T-helper 2 cell treated with Interferon-gamma antibody and Interleukin-4, amounts not matched to agents 100 ng/mL and 5 ng/mL, for 36 hours (primary cell): ENCODE results near the gene ZNF629. TPM values are rescaled to one million over a fixed set of nuclear protein-coding genes. Genes with fewer than 3 reads are reported as not detected.

Experiments
- intact Hi-C: fragments of 100-400 bp; cut with micrococcal nuclease; formaldehyde crosslinking; loops from one replicate; pipeline ENCODE4 v1.15.1; 2023
- total RNA-seq: library from RNA; stranded (reverse); gene quantifications from 2 replicates; pipeline ENCODE4 v1.2.3, GENCODE V29; 2022

Gene ZNF629
- total RNA-seq, 1 donor from 2014 or later = 0.25 TPM

GRCh38 chr16:30750201-30750600 is 36.8 kb downstream of the ZNF629 start:
- intact Hi-C loops = no loop called here

GRCh38 chr16:30748634-30749445 is 38.2 kb downstream of the ZNF629 start:
- intact Hi-C loops = loop anchor here (1.0 to 2.0 kb wide), 2 partner anchors 13 to 174 kb away; partner anchors contain the start of genes CFAP119, FBXL19 and RNF40

- intact Hi-C loops = loop anchor here (1.0 to 2.0 kb wide), 2 partner anchors 14 to 175 kb away; partner anchors contain the start of genes CFAP119, FBXL19 and RNF40
Measured at GRCh38 chr16:30747799-30748633, 39.0 kb downstream of the ZNF629 start, which contains the start of gene PHKG2. Gene PHKG2 (plus strand): TSS chr16:30748425. CDS start chr16:30748821, 396 bp downstream.

- intact Hi-C loops = no loop called here
Measured at GRCh38 chr16:30747331-30747730, 39.7 kb downstream of the ZNF629 start.

GRCh38 chr16:30746638-30747175 is 40.3 kb downstream of the ZNF629 start:
- intact Hi-C loops = no loop called here

GRCh38 chr16:30745082-30745481 is 41.9 kb downstream of the ZNF629 start:
- intact Hi-C loops = no loop called here

- intact Hi-C loops = no loop called here
Measured at GRCh38 chr16:30744183-30744582, 42.8 kb downstream of the ZNF629 start.

- intact Hi-C loops = no loop called here
Measured at GRCh38 chr16:30743716-30744115, 43.3 kb downstream of the ZNF629 start.

- intact Hi-C loops = no loop called here
Measured at GRCh38 chr16:30741461-30741914, 45.5 kb downstream of the ZNF629 start.

- intact Hi-C loops = no loop called here
Measured at GRCh38 chr16:30740364-30741251, 46.4 kb downstream of the ZNF629 start.

GRCh38 chr16:30738984-30739951 is 47.7 kb downstream of the ZNF629 start:
- intact Hi-C loops = no loop called here

- intact Hi-C loops = no loop called here
Measured at GRCh38 chr16:30737794-30738648, 49.0 kb downstream of the ZNF629 start.

GRCh38 chr16:30736995-30737793 is 49.8 kb downstream of the ZNF629 start:
- intact Hi-C loops = no loop called here

- intact Hi-C loops = no loop called here
Measured at GRCh38 chr16:30731411-30731810, 55.6 kb downstream of the ZNF629 start.

- intact Hi-C loops = no loop called here
Measured at GRCh38 chr16:30728899-30729672, 57.9 kb downstream of the ZNF629 start.
